NCI-H2081 (cell line): ENCODE data around the gene TMEM43.
"Not testable (repeated sequence)": the region's sequence is repeated elsewhere in the genome, so short reads cannot be mapped to it uniquely, and the experiment has no call there.

Source experiments
- DNase-seq, 2 experiments: peaks; one replicate each; lab custom pipeline; 2025; lab: John Stamatoyannopoulos, UW

The TMEM43 gene

GRCh38 chr3:14124615-14125192 is at the start of gene TMEM43, which contains the start of gene CHCHD4:
TMEM43 (plus strand) TSS chr3:14125052; CDS start chr3:14125194, 142 bp downstream.
CHCHD4 (minus strand) TSS chr3:14124870; CDS start chr3:14124676, 194 bp downstream.
- DNase-seq = peak; percentile 89 to 96

- not testable (repeated sequence) for DNase-seq
Measured at GRCh38 chr3:14075233-14075632, 49.6 kb upstream of the TMEM43 start.

- no peak for DNase-seq
Measured at GRCh38 chr3:14077310-14077709, 47.5 kb upstream of the TMEM43 start.

- no peak for DNase-seq
Measured at GRCh38 chr3:14082108-14082657, 42.7 kb upstream of the TMEM43 start.

GRCh38 chr3:14087461-14087860 is 37.4 kb upstream of the TMEM43 start:
- DNase-seq = not testable (repeated sequence)

- DNase-seq = not testable (repeated sequence)
Measured at GRCh38 chr3:14091959-14092358, 32.9 kb upstream of the TMEM43 start.

- DNase-seq = no peak
Measured at GRCh38 chr3:14092464-14092863, 32.4 kb upstream of the TMEM43 start.

GRCh38 chr3:14093831-14094230 is 31.0 kb upstream of the TMEM43 start:
- DNase-seq = no peak

GRCh38 chr3:14096742-14097141 is 28.1 kb upstream of the TMEM43 start:
- DNase-seq = no peak

- DNase-seq = no peak
Measured at GRCh38 chr3:14097616-14098391, 27.0 kb upstream of the TMEM43 start.

- DNase-seq = not testable (repeated sequence)
Measured at GRCh38 chr3:14109821-14110220, 15.0 kb upstream of the TMEM43 start.

- DNase-seq = no peak
Measured at GRCh38 chr3:14110699-14111098, 14.2 kb upstream of the TMEM43 start.

GRCh38 chr3:14113965-14114635 is 10.8 kb upstream of the TMEM43 start:
- no peak for DNase-seq

- no peak for DNase-seq
Measured at GRCh38 chr3:14117468-14118399, 7.1 kb upstream of the TMEM43 start.

GRCh38 chr3:14118400-14119381 is 6.2 kb upstream of the TMEM43 start:
- no peak for DNase-seq

GRCh38 chr3:14119651-14120050 is 5.2 kb upstream of the TMEM43 start:
- no peak for DNase-seq

- no peak for DNase-seq
Measured at GRCh38 chr3:14120111-14120920, 4.5 kb upstream of the TMEM43 start.

- not testable (repeated sequence) for DNase-seq
Measured at GRCh38 chr3:14120921-14121448, 3.9 kb upstream of the TMEM43 start.

- DNase-seq = no peak
Measured at GRCh38 chr3:14121859-14122258, 3.0 kb upstream of the TMEM43 start.
